ENCODE results near the gene SLK.

DNA sequence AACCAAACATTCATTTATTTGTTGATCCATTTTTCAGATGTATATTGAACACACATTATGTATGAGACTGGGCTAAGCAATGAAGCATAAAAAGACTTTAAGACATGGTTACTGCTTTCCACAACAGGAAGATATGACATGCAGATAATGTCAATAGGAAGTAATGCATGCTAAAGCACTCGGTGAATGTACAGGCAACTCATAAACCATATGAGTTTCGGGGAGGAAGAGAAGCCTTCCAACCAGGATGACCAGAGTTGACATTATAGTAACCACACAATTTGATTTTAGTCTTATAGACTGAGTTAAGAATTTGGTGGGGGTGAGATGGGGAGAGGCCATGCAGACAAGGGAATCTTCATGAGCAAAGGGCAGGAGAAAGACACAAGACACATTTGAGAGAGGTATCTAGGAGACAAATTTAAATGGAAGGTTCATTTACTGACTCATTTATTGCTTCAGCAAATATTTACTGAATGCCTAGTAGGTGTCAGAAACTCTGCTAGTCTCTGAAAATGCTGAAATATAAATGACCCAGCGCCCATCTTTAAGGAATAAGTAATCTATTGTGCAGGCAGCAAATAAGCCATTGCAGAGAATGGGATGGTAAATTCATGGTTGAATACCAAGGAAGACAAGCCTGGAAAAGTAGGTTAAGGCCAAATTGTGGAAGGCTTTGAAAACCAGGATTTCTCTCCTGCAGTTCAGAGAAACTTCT, 19.0 kb upstream of the SLK start:
- TF ChIP-seq CTCF (IDR thresholded peaks at IDR 0.05; ENCODE audit: low read length) = no peak
- no peak for TF ChIP-seq EZH2phosphoT487 (IDR thresholded peaks at IDR 0.05; ENCODE audit: low read length)
- no peak for TF ChIP-seq EZH2 (optimal IDR thresholded peaks at IDR 0.05; ENCODE audit: low read depth, low read length)
